Osteocyte (in vitro differentiated cells): ENCODE results near the gene BMPR2. TPM values are rescaled to one million over a fixed set of nuclear protein-coding genes. Genes with fewer than 3 reads are reported as not detected.

Source experiments
- DNase-seq: peaks from one replicate; pipeline ENCODE4 v3.0.0; 2021; ENCODE audit warnings: mixed read lengths; ENCODE audit not compliant: unreplicated experiment; ENCODE audit errors: extremely low spot score
- H3K27ac Mint-ChIP-seq: one replicate; pipeline ENCODE4 v1.8.0; 2021; ENCODE audit warnings: mild to moderate bottlenecking, mixed read lengths; ENCODE audit not compliant: unreplicated experiment
- H3K27me3 Mint-ChIP-seq: one replicate; pipeline ENCODE4 v1.8.0; 2021; ENCODE audit warnings: mixed read lengths; ENCODE audit not compliant: unreplicated experiment
- H3K36me3 Mint-ChIP-seq: one replicate; pipeline ENCODE4 v1.8.0; 2021; ENCODE audit warnings: mixed read lengths; ENCODE audit not compliant: unreplicated experiment
- H3K4me1 Mint-ChIP-seq: one replicate; pipeline ENCODE4 v1.8.0; 2021; ENCODE audit warnings: mixed read lengths; ENCODE audit not compliant: unreplicated experiment
- H3K4me3 Mint-ChIP-seq: one replicate; pipeline ENCODE4 v1.8.0; 2021; ENCODE audit warnings: mild to moderate bottlenecking, moderate library complexity, mixed read lengths; ENCODE audit not compliant: unreplicated experiment
- H3K9me3 Mint-ChIP-seq: one replicate; pipeline ENCODE4 v1.8.0; 2021; ENCODE audit warnings: mixed read lengths; ENCODE audit not compliant: unreplicated experiment
- total RNA-seq: library from RNA; stranded (reverse); gene quantifications from 2 replicates; pipeline ENCODE4 v1.2.1, GENCODE V29; 2021
- TF ChIP-seq, protein P1 (sequence below): fragments of 200-600 bp; sonication (generic); IDR thresholded peaks from 2 replicates; pipeline ENCODE4 v1.5.0; 2021; ENCODE audit warnings: antibody characterized with exemption, mild to moderate bottlenecking, moderate library complexity

The BMPR2 gene
- total RNA-seq, 1 donor from 2014 or later = 92.3 TPM

DNA sequence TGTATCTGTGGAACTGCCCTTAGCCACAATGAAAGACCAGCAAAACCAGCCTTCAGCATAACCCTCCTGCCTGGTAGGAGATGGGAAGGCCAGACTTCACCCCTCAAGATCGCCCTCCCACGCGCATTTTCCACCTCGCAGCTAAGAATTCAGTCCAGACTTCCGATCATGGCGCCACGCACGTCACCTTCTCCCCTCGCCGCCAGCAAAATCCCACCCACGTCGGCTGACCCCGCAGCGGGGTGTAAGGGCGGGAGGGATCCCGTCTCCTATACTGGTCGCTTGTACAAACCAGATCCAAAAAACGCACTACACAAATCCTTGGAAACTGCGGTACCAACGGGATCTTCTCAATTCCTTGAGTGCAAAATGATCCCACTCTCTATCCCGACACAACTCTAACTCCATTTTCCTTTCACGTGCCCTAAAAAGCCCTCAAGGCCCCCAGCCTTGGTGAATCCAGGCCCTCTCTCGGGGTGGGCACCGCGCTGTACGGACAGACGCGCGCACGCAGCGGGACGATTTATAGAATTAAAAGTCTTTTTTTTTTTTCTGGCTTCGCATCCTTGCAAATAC is 1.0 kb upstream of the BMPR2 start:
- Mint-ChIP-seq H3K27ac (peak overlapping the region; percentile 99), H3K36me3 (peaks cover 4% of the 10 kb centered on the region), H3K4me3 (peak overlapping the region; percentile 99), H3K4me1 (peaks cover 21% of the 10 kb centered on the region), H3K27me3 (no peaks in the 10 kb centered on the region), H3K9me3 (no peaks in the 10 kb centered on the region)
- TF ChIP-seq, protein P1, sequence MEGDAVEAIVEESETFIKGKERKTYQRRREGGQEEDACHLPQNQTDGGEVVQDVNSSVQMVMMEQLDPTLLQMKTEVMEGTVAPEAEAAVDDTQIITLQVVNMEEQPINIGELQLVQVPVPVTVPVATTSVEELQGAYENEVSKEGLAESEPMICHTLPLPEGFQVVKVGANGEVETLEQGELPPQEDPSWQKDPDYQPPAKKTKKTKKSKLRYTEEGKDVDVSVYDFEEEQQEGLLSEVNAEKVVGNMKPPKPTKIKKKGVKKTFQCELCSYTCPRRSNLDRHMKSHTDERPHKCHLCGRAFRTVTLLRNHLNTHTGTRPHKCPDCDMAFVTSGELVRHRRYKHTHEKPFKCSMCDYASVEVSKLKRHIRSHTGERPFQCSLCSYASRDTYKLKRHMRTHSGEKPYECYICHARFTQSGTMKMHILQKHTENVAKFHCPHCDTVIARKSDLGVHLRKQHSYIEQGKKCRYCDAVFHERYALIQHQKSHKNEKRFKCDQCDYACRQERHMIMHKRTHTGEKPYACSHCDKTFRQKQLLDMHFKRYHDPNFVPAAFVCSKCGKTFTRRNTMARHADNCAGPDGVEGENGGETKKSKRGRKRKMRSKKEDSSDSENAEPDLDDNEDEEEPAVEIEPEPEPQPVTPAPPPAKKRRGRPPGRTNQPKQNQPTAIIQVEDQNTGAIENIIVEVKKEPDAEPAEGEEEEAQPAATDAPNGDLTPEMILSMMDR = no peak
- peak; percentile 88 for DNase-seq

- no peaks in the 10 kb centered on the region for H3K27me3 Mint-ChIP-seq
- peaks cover 4% of the 10 kb centered on the region for H3K36me3 Mint-ChIP-seq
- DNase-seq = peak; percentile 85
- no peaks in the 10 kb centered on the region for H3K9me3 Mint-ChIP-seq
- H3K27ac Mint-ChIP-seq = peak overlapping the region; percentile 99
- H3K4me1 Mint-ChIP-seq = peaks cover 32% of the 10 kb centered on the region
- TF ChIP-seq, protein P1 = no peak
- peak overlapping the region; percentile 99 for H3K4me3 Mint-ChIP-seq
Observed at GRCh38 chr2:202376460-202377206, 506 bp downstream of the BMPR2 start.

- Mint-ChIP-seq H3K27ac (peak overlapping the region; percentile 98), H3K27me3 (no peaks in the 10 kb centered on the region), H3K36me3 (peaks cover 1% of the 10 kb centered on the region), H3K4me1 (peaks cover 34% of the 10 kb centered on the region), H3K4me3 (peak overlapping the region; percentile 99), H3K9me3 (no peaks in the 10 kb centered on the region)
- peak; percentile 85 for DNase-seq
- TF ChIP-seq, protein P1 = no peak
Observed at GRCh38 chr2:202377207-202377761, 1.2 kb downstream of the BMPR2 start.

DNA sequence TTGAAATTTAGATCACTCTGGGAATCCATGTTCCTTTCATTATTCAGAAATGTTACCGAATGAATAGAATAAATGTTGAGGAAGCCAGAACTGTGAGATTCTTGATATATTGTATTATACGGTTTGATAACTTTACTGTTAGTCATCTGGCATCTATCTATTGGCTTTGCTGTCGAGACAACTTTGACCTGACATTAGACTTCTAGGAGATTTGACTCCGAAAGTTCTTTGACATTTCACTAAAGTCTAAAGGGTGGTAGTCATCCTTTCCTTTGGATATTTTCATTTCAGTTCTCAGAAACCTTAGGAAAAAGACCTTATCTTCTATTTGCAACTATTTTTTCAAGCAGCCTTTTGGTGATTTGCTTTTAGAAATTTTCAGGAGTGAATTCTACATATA is 1.9 kb downstream of the BMPR2 start:
- peak overlapping the region; percentile 98 for H3K27ac Mint-ChIP-seq
- H3K36me3 Mint-ChIP-seq = peaks cover 1% of the 10 kb centered on the region
- TF ChIP-seq, protein P1 = no peak
- H3K4me1 Mint-ChIP-seq = peaks cover 34% of the 10 kb centered on the region
- no peaks in the 10 kb centered on the region for H3K27me3 Mint-ChIP-seq
- DNase-seq = no peak
- peak overlapping the region; percentile 99 for H3K4me3 Mint-ChIP-seq
- H3K9me3 Mint-ChIP-seq = no peaks in the 10 kb centered on the region
